ENCODE measurements around the gene MICAL2.

The MICAL2 gene

DNA sequence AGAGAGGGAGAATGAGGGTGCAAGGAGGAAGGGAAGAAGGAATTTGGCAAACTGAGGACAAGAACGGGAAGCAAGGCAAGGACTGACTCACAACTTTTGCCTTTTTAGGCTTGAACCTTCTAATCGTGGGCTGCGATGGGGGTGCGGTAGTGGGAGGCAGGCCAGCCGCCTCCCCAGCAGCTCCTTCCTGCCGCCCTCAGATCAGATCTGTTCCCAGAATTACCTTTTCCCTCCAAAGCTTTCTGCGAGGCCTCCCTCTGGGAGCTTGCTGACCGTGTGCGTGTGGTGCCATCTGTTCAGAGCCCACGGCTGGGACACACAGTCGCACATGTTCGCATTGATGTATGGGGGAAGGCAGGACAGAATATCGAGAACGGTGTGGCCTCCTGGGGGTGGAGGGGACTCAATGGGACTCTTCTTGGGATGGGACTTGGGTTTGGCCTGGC, 180.1 kb downstream of the MICAL2 start:
- in situ Hi-C loops (cut with HindIII; ENCODE audit: low pct_ligation_motif_present, low pct_unique_long_range_greater_than_20kb, low sequenced_read_pairs): no loop called here
- no peak for DNase-seq

GRCh38 chr11:12291313-12291712, 180.9 kb downstream of the MICAL2 start:
- no peak for DNase-seq
- in situ Hi-C loops (cut with HindIII; ENCODE audit: low pct_ligation_motif_present, low pct_unique_long_range_greater_than_20kb, low sequenced_read_pairs): no loop called here

DNA sequence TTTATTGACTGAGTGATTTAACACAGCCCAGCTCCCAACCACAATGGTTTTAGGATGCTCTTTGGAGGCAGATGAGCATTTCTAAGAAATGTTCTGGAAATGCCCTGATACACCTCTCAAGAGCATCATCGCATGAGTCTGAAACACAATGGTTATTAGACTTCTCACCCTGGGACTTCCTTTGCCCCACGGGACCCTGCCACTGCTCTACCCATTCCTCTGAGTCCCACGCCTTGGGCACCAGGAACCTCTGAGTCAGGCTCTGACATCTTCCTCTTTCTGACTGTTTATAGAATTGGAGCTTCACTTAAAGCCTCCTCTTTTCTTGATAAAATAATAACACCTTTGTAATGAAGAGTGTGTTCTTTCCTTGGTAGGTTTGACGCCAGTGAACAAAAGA, 181.4 kb downstream of the MICAL2 start:
- in situ Hi-C loops (cut with HindIII; ENCODE audit: low pct_ligation_motif_present, low pct_unique_long_range_greater_than_20kb, low sequenced_read_pairs): no loop called here
- no peak for DNase-seq

DNA sequence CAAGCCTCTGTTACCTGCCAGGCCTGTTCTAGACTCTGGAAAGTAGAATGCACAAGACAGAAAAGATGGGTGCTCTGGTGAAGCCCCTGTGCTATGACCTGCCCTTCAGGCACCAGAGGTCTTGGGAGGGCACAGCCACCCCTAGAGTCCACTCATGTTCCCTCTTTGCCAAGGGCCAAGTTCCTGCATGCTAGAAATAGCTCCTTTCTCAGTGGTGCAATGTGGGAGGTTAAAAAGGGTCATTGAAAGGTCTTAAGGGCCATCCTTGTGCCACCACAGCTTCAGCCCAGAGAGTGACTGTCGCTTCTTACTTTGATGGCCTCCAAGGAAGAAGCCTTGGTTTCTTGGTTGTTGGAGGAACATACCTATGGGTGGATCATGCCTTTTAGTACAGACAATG, 182.4 kb downstream of the MICAL2 start:
- in situ Hi-C loops (cut with HindIII; ENCODE audit: low pct_ligation_motif_present, low pct_unique_long_range_greater_than_20kb, low sequenced_read_pairs): no loop called here
- no peak for DNase-seq

DNA sequence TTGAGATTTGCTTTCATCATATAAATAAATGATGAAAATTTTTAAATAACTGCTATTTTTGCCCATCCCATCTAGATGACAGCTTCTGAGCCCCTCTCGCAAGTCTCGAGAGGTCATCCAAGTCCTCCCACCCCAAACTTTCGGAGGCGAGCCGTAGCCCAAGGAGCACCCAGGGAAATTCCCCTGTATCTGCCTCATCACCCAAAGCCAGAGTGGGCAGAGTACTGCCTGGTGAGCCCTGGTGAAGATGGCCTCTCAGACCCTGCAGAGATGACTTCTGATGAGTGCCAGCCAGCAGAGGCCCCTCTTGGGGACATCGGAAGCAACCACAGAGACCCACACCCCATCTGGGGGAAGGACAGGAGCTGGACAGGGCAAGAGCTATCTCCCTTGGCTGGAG, 183.1 kb downstream of the MICAL2 start:
- in situ Hi-C loops (cut with HindIII; ENCODE audit: low pct_ligation_motif_present, low pct_unique_long_range_greater_than_20kb, low sequenced_read_pairs): no loop called here
- DNase-seq: no peak

DNA sequence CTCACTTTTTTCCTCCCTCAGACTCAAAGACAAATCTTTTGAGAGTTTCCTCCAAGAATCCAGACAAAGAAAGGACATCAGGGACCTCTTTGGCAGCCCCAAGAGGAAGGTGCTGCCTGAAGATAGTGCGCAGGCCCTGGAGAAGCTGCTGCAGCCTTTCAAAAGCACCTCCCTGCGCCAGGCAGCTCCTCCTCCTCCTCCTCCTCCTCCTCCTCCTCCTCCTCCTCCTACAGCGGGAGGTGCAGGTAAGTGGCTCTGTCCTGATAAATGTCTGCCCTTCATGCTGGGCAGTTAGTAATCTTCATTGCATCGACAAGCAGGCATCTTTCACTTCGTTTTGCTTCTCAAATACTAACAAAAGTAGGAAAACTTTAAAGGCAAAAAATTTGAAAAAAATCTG, 184.2 kb downstream of the MICAL2 start:
- no peak for DNase-seq
- in situ Hi-C loops (cut with HindIII; ENCODE audit: low pct_ligation_motif_present, low pct_unique_long_range_greater_than_20kb, low sequenced_read_pairs): no loop called here

DNA sequence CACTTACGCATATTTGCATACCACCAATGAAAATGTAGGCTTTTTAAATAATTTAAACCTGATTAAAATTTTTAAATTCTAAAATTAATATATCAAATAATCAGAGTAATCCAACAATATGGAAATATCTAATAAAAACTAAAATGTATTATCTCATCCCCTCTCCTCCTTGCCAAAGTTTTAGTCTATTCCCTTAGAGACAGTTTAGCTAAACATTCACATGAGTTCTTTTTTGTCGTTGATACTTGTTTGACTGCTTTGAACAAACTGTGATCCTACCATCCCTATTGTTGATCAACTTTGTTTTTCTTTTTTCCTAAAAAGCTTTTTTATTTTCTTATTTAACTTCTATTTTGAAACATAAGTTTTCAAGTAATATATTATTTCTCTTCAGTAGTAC, 185.6 kb downstream of the MICAL2 start:
- DNase-seq: no peak
- in situ Hi-C loops (cut with HindIII; ENCODE audit: low pct_ligation_motif_present, low pct_unique_long_range_greater_than_20kb, low sequenced_read_pairs): no loop called here

GRCh38 chr11:12298610-12299009, 188.2 kb downstream of the MICAL2 start:
- in situ Hi-C loops (cut with HindIII; ENCODE audit: low pct_ligation_motif_present, low pct_unique_long_range_greater_than_20kb, low sequenced_read_pairs): no loop called here
- DNase-seq: no peak

GRCh38 chr11:12301379-12301778, 191.0 kb downstream of the MICAL2 start:
- no peak for DNase-seq
- in situ Hi-C loops (cut with HindIII; ENCODE audit: low pct_ligation_motif_present, low pct_unique_long_range_greater_than_20kb, low sequenced_read_pairs): no loop called here

- in situ Hi-C loops (cut with HindIII; ENCODE audit: low pct_ligation_motif_present, low pct_unique_long_range_greater_than_20kb, low sequenced_read_pairs): no loop called here
- no peak for DNase-seq
Measured at GRCh38 chr11:12303421-12304149, 193.2 kb downstream of the MICAL2 start.

GRCh38 chr11:12306830-12307229, 196.4 kb downstream of the MICAL2 start:
- no peak for DNase-seq
- in situ Hi-C loops (cut with HindIII; ENCODE audit: low pct_ligation_motif_present, low pct_unique_long_range_greater_than_20kb, low sequenced_read_pairs): no loop called here

- no peak for DNase-seq
- in situ Hi-C loops (cut with HindIII; ENCODE audit: low pct_ligation_motif_present, low pct_unique_long_range_greater_than_20kb, low sequenced_read_pairs): no loop called here
Measured at GRCh38 chr11:12312132-12312531, 201.7 kb downstream of the MICAL2 start.

All from ACHN (cell line).